HFF-Myc (cell line): ENCODE results near the gene SIDT2.

Experiments
- DNase-seq: peaks from one replicate; pipeline ENCODE4 v3.0.0-alpha.2; 2011; ENCODE audit warnings: low read depth; ENCODE audit errors: extremely low read depth
- H3K4me3 ChIP-seq: replicated peaks from 2 replicates; pipeline ENCODE4 v1.5.1; 2011; ENCODE audit warnings: low read depth, mild to moderate bottlenecking, control low read depth, low read length
- CTCF ChIP-seq: IDR thresholded peaks from 2 replicates; pipeline ENCODE4 v1.5.1; 2012; ENCODE audit warnings: mild to moderate bottlenecking, low read depth, low read length, control low read depth; ENCODE audit errors: missing control alignments

Gene SIDT2

GRCh38 chr11:117144477-117145392, 33.8 kb upstream of the SIDT2 start:
- no peak for TF ChIP-seq CTCF
- peak; percentile 29 for DNase-seq
- peak overlapping the region; percentile 94 for H3K4me3 ChIP-seq

GRCh38 chr11:117145393-117145761, 33.2 kb upstream of the SIDT2 start:
- no peak for DNase-seq
- TF ChIP-seq CTCF: peak; percentile 9
- H3K4me3 ChIP-seq: peak overlapping the region; percentile 94

GRCh38 chr11:117146521-117146920, 32.0 kb upstream of the SIDT2 start:
- peak overlapping the region; percentile 94 for H3K4me3 ChIP-seq
- TF ChIP-seq CTCF: no peak
- DNase-seq: no peak

- DNase-seq: no peak
- no peak overlapping the region for H3K4me3 ChIP-seq
- TF ChIP-seq CTCF: no peak
These were observed 26.5 kb upstream of the SIDT2 start for GRCh38 chr11:117152066-117152465.

GRCh38 chr11:117154468-117154867, 24.1 kb upstream of the SIDT2 start:
- no peak for DNase-seq
- no peak overlapping the region for H3K4me3 ChIP-seq
- no peak for TF ChIP-seq CTCF

- no peak overlapping the region for H3K4me3 ChIP-seq
- DNase-seq: no peak
- no peak for TF ChIP-seq CTCF
These were observed 21.0 kb upstream of the SIDT2 start for GRCh38 chr11:117157507-117157906.
